Middle frontal gyrus (tissue), 1 donor: ENCODE measurements around the gene RARS2.
"Not testable (repeated sequence)": the region's sequence is repeated elsewhere in the genome, so short reads cannot be mapped to it uniquely, and the experiment has no call there.

Experiments used
- DNase-seq: peaks from one replicate; pipeline ENCODE4 v3.0.0-alpha.2; 2015; ENCODE audit warnings: low spot score; ENCODE audit errors: extremely low spot score

Gene RARS2

GRCh38 chr6:87589693-87590416 is at the start of gene RARS2, which contains the start of gene ORC3:
Gene RARS2 (minus strand): TSS chr6:87589987. CDS start chr6:87589957, 30 bp downstream.
Gene ORC3 (plus strand): TSS chr6:87590135. CDS start chr6:87590169, 34 bp downstream.
- peak; percentile 96 for DNase-seq

GRCh38 chr6:87639373-87639772 is 49.6 kb upstream of the RARS2 start:
- no peak for DNase-seq

GRCh38 chr6:87637106-87637505 is 47.3 kb upstream of the RARS2 start:
- no peak for DNase-seq

- peak; percentile 27 for DNase-seq
Observed at GRCh38 chr6:87636315-87636714, 46.5 kb upstream of the RARS2 start.

- no peak for DNase-seq
Observed at GRCh38 chr6:87633851-87634250, 44.1 kb upstream of the RARS2 start.

- DNase-seq = no peak
Observed at GRCh38 chr6:87630746-87631145, 41.0 kb upstream of the RARS2 start.

GRCh38 chr6:87628881-87629280 is 39.1 kb upstream of the RARS2 start:
- DNase-seq = no peak

- no peak for DNase-seq
Observed at GRCh38 chr6:87628424-87628823, 38.6 kb upstream of the RARS2 start.

GRCh38 chr6:87623248-87623647 is 33.5 kb upstream of the RARS2 start:
- DNase-seq = no peak

- DNase-seq = no peak
Observed at GRCh38 chr6:87618531-87618930, 28.7 kb upstream of the RARS2 start.

- DNase-seq = no peak
Observed at GRCh38 chr6:87617405-87617804, 27.6 kb upstream of the RARS2 start.

GRCh38 chr6:87613018-87613417 is 23.2 kb upstream of the RARS2 start:
- DNase-seq = not testable (repeated sequence)

- DNase-seq = no peak
Observed at GRCh38 chr6:87608802-87609201, 19.0 kb upstream of the RARS2 start.

- DNase-seq = no peak
Observed at GRCh38 chr6:87606199-87606598, 16.4 kb upstream of the RARS2 start.

- no peak for DNase-seq
Observed at GRCh38 chr6:87600576-87600975, 10.8 kb upstream of the RARS2 start.

GRCh38 chr6:87590990-87591389 is 1.2 kb upstream of the RARS2 start:
- DNase-seq = no peak

- no peak for DNase-seq
Observed at GRCh38 chr6:87590417-87590880, 662 bp upstream of the RARS2 start.

GRCh38 chr6:87588756-87589407 is 905 bp downstream of the RARS2 start:
- DNase-seq = no peak

GRCh38 chr6:87586371-87587077 is 3.3 kb downstream of the RARS2 start:
- DNase-seq = no peak

GRCh38 chr6:87583822-87584221 is 6.0 kb downstream of the RARS2 start:
- DNase-seq = no peak

GRCh38 chr6:87575423-87575822 is 14.4 kb downstream of the RARS2 start:
- no peak for DNase-seq

GRCh38 chr6:87574237-87574804 is 15.5 kb downstream of the RARS2 start:
- no peak for DNase-seq
